ENCODE measurements around the gene UGT8.

DNA sequence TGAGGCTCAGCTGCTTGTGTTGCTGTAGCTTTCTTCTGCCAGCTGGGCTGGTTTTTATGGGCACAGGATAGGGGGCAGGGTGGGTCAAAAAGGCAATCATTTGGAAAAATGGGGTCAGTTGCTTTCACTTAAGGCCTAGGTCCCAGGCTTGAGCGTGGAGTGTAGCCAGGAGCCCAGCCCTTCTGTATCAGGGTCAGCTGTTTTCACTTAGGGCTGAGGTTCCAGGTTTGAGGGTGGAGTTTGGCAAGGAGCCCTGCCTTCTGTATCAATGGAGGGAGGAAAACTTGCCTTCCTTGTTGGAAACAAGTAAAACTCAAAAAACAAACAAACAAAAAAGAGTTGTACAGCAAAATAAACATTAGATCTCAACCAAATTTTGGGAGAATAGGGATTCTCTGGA lies 37.0 kb upstream of the UGT8 start:
- TF ChIP-seq, protein P1, sequence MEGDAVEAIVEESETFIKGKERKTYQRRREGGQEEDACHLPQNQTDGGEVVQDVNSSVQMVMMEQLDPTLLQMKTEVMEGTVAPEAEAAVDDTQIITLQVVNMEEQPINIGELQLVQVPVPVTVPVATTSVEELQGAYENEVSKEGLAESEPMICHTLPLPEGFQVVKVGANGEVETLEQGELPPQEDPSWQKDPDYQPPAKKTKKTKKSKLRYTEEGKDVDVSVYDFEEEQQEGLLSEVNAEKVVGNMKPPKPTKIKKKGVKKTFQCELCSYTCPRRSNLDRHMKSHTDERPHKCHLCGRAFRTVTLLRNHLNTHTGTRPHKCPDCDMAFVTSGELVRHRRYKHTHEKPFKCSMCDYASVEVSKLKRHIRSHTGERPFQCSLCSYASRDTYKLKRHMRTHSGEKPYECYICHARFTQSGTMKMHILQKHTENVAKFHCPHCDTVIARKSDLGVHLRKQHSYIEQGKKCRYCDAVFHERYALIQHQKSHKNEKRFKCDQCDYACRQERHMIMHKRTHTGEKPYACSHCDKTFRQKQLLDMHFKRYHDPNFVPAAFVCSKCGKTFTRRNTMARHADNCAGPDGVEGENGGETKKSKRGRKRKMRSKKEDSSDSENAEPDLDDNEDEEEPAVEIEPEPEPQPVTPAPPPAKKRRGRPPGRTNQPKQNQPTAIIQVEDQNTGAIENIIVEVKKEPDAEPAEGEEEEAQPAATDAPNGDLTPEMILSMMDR (IDR thresholded peaks at IDR 0.05): no peak
- no peak for TF ChIP-seq POLR2AphosphoS5 (IDR thresholded peaks at IDR 0.05)

All from upper lobe of left lung (tissue), 4 donors.